HG03469 (cell line): ENCODE measurements around the gene FAM81B.

Experiments
- ATAC-seq: cut with Tn5 transposase; IDR thresholded peaks from one replicate; pipeline ENCODE4 v1.9.1; 2021; ENCODE audit warnings: mild to moderate bottlenecking, moderate library complexity, moderate number of reproducible peaks; ENCODE audit not compliant: unreplicated experiment

Gene FAM81B

DNA sequence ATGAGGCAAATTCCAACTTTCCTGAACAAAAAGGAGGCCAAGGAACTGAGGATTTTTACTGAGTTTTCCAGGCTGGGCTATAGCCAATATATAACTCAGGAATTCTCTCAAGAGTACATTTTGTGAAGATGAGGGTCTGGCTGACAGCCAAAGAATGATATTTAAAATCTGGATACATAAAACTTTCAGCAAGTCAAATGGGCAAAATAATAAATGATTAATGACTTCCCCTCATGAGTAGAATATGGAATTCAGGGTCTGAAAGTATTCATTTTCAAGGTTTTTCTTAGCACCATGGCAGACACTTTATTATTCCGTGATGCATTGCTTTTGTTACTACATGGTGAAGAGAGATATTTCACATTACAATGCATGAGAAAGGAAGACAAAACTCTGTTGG, 7.8 kb downstream of the FAM81B start:
- no peak for ATAC-seq

DNA sequence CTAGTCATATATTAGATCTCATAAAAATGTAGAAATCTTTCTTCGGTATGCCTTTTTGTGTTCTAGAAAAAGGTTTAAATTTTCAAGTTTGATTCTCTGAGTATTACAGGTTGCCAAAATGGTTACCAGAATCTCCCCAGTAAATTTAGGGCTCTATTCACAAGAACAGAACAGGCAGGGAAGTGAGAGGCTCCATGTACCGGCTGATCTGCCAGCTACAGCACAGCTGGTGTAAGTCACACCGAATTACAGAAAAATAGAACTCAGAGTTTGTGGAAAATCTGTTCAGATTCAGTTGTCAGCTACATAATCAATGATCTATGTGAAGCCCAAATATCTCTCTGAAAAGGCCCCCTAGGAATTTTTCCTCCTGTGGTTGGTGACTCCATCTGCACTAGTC, 10.5 kb downstream of the FAM81B start:
- no peak for ATAC-seq

DNA sequence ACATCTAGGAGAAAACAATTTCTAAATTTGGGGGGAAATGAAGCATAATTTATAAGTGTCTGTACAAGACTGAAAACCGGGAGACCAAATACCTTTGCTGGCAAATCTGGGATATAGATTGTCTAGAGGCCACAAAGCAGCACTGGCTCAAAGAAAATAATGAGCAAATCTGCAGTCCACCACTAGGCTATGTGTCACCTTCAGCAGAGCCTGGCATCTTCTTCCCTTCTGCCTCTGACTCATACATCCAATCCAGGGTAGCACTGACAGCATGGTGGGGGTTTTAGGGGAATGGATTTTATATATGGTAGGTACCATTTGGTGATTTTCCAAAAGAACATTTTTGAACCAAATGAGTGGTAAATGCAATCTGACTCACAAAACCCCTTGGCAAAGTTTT, 12.8 kb downstream of the FAM81B start:
- no peak for ATAC-seq

DNA sequence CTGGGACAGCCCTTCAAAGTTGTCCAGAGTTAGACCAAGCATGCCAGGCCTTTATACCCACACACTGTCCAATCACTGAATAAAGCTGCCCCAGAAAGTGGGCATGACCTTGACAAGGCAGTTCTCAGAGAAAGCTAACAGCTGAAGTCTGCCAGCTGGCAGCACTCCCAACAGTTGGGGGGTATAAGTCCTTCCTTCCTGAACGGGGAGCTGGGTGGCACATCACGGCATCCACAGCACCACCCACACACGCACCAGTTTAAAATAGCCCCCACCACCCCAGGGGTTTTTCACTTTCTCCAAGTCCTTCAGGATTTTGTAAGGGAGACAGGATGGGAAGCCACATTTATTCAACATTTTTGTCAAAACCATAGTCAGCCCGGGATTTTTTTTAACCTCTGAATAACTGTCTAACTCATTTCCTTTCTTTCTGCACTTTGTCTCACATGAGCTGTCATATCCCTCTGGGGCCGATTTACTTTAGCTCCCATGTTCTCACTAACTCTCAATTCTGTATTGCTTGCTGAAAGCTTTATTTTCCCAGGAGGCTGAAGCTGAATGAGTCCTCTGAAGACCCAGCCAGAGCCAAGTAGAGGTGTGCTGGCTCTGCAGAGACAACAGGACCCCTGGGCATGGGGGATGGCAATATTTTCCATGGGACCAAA, 15.4 kb downstream of the FAM81B start:
- no peak for ATAC-seq

DNA sequence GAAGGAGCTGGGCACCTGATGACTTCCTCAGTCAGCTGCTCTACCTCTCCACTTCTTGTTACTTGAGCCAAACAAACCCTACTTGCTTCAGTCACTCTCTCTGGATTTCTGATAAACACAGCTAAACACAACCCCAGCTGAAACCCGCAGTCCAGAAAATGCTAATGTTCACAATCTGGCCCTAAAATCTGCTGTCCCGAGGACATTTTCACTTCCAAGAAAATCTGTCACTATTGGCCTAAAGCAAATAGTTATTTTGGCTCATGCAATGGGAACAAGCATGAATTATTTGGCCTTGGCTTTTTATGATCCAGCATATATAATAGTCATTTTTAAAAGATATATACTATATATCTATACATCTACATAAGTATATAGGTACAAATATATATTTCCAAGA, 19.1 kb downstream of the FAM81B start:
- no peak for ATAC-seq

GRCh38 chr5:95411474-95411873, 20.3 kb downstream of the FAM81B start:
- ATAC-seq = no peak

DNA sequence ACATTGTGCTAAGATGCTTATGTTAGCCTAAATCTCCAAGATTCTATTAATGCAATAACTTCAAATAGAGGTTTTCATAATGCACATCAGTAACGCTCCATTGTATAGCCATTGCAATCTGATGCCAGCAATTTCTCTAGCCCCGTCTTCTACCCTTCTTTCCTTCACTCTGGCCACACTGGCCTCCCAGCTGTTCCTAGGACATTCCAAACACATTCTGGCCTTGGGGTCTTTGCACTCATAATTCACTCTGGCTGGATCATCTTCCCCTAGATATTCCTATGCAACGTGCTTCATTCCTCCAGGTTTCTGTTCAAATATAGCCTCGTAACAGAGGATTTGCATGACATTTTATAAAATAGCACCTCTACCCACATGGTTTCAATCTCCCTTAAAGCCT, 23.3 kb downstream of the FAM81B start:
- no peak for ATAC-seq

GRCh38 chr5:95417971-95418370, 26.8 kb downstream of the FAM81B start:
- no peak for ATAC-seq

GRCh38 chr5:95422838-95423237, 31.7 kb downstream of the FAM81B start:
- ATAC-seq = no peak

DNA sequence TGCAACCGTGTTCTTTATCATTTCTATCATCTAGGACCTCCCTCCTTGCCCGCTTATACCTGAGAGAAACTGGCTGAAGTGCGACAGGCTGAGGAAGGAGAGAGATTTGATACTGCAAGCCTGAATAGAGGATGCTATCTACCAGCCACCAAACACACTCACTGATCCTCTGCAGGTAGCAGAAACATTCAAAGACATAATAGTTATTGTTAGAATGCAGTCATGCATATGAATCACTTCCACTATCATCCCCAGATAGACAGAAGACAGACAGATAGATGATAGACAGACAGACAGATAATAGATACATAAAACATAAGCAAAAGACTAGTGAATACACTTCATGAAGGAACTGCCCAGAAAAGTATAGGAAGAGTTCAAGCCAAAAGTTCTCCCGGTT, 32.9 kb downstream of the FAM81B start:
- ATAC-seq = no peak

- no peak for ATAC-seq
Measured at GRCh38 chr5:95424526-95424925, 33.4 kb downstream of the FAM81B start.

GRCh38 chr5:95426227-95426626, 35.1 kb downstream of the FAM81B start:
- ATAC-seq = no peak

GRCh38 chr5:95432779-95433178, 41.6 kb downstream of the FAM81B start:
- ATAC-seq = no peak

DNA sequence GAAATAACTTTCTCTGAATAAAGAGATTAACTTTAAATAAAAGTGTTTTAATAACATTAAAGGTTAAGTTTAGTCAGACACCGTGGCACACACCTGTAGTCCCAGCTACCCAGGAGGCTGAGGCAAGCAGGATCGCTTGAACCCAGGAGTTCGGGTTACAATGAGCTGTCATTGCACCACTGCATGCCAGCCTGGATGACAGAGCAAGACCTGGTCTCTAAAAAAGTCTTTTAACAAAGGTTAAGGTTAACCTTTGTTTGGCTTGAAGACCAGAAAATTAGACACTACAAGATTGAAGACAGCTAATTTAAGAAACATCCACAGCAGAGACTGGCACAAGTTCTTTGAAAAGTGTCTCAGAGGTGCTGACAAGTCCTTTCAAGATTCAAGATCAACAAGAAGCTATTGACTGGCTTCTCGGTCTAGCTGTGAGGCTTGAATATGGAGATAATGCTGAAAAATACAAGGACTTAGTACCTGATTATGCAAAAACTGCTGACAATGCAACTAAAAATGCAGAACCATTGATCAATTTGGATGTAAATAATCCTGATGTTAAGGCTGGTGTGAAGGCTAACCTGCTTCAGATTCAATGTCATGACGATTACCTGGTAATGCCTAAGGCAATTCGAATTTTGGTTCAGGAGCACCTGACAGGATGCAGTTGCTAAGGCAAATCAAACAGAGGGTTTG, 48.8 kb downstream of the FAM81B start:
- no peak for ATAC-seq

GRCh38 chr5:95440825-95441224, 49.7 kb downstream of the FAM81B start:
- ATAC-seq = no peak

DNA sequence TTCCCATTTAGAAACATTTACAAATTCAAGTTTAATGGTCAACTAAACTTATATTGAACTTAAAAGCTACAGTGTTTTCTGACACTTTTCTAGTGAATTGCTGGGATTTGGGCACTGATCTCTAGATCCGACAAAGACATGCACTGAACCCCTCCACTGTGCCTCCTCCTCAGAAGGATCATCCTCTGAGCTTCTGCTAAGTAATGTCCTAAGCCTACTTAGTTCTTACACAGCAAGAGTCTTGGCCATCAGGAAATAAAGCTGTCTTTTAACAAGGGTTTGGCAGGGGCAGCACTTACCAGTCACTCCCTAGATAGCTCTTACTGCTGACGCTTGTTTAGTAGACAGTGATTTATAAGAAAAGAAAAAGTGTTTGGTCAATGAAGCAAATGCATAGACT, 50.5 kb downstream of the FAM81B start:
- ATAC-seq = no peak

GRCh38 chr5:95445442-95445841, 54.3 kb downstream of the FAM81B start:
- no peak for ATAC-seq

- ATAC-seq = no peak
Measured at GRCh38 chr5:95445995-95446394, 54.8 kb downstream of the FAM81B start.

DNA sequence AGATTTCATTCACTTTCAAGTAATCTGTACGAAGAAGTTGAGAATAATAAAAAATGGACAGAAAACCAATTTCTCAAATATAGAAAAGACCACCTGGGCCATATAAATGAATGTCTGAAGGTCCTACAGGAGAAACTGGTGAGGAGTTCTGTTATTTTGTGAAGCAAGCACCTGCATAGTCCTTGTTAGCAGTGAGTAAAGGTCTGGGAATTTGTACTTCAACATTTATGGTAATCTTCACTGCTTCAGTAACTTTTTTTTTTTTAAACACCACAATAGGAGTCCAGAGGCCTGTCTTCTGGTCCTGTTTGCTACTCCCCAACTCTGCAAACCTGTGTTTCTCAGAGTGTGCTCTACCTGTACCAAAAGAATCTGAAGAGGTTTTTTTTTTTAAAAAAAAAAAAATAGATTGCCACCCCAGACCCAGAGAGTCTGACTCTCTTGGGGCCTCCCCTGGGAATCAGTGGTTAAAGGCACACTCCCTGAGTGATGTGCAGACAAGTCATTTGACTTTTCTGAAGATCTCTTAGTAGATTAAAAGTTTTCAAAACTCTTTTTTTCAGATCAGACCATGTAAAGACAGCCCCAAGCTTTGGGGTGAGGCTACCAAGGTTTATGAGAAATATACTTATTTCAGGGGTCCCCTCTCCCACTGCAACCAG, 55.5 kb downstream of the FAM81B start:
- ATAC-seq = no peak

DNA sequence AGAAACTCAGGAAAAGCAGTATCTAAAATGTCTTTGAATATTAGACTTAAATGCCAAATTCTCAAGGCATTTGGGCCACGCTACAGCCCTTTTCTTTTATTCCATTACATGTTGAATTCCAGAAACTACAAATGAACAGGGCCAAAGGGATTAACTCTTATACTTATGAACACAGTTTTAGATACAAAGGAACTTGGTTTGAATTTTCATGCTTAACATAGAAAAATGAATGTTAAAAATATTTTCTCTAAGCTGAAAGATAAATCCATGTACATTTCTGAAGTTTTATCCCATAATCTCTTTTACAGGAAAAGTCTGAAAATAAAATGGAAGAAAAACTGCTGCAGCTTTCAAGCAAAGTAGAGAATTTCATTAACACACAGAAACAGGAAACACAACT, 56.8 kb downstream of the FAM81B start:
- no peak for ATAC-seq

- no peak for ATAC-seq
Measured at GRCh38 chr5:95448789-95449188, 57.6 kb downstream of the FAM81B start.

- no peak for ATAC-seq
Measured at GRCh38 chr5:95449460-95449859, 58.3 kb downstream of the FAM81B start.
